Loucy (cell line): ENCODE data around the gene DCK.
A peak's percentile ranks its signal among the peaks of the same experiment; 100 is the strongest.
"Not testable (repeated sequence)": the region's sequence is repeated elsewhere in the genome, so short reads cannot be mapped to it uniquely, and the experiment has no call there.

Source experiments
- H2AFZ ChIP-seq: fragments of 200-600 bp; sonication (generic); 2 replicates; pipeline ENCODE4 v1.6.0; 2016; ENCODE audit warnings: antibody characterized with exemption, mild to moderate bottlenecking, low read length, moderate library complexity
- H3F3A ChIP-seq: fragments of 200-600 bp; 2 replicates; pipeline ENCODE4 v1.6.0; 2016; ENCODE audit warnings: antibody characterized with exemption, low read depth, mild to moderate bottlenecking
- H3K27me3 ChIP-seq: fragments of 200-600 bp; sonication (generic); 2 replicates; pipeline ENCODE4 v1.6.1; 2014; ENCODE audit warnings: low read length, mild to moderate bottlenecking; ENCODE audit not compliant: insufficient read depth, poor library complexity, severe bottlenecking
- H3K36me3 ChIP-seq: fragments of 200-600 bp; sonication (generic); 2 replicates; pipeline ENCODE4 v1.6.1; 2016; ENCODE audit warnings: low read length; ENCODE audit not compliant: insufficient read depth
- H3K4me1 ChIP-seq: fragments of 200-600 bp; sonication (generic); 2 replicates; pipeline ENCODE4 v1.5.1; 2014; ENCODE audit warnings: low read length, mild to moderate bottlenecking; ENCODE audit not compliant: insufficient read depth, poor library complexity, severe bottlenecking
- H3K4me2 ChIP-seq: fragments of 200-600 bp; sonication (generic); 2 replicates; pipeline ENCODE4 v1.6.0; 2014; ENCODE audit warnings: antibody characterized with exemption, low read length, low read depth, mild to moderate bottlenecking; ENCODE audit not compliant: poor library complexity, severe bottlenecking
- H3K4me3 ChIP-seq: fragments of 200-600 bp; sonication (generic); 2 replicates; pipeline ENCODE4 v1.5.1; 2014; ENCODE audit warnings: low read length, mild to moderate bottlenecking, mixed read lengths; ENCODE audit not compliant: poor library complexity, severe bottlenecking
- H3K79me2 ChIP-seq: fragments of 200-600 bp; sonication (generic); 2 replicates; pipeline ENCODE4 v1.6.1; 2014; ENCODE audit warnings: low read length; ENCODE audit not compliant: insufficient read depth
- H3K9ac ChIP-seq: fragments of 200-600 bp; sonication (generic); 2 replicates; pipeline ENCODE4 v1.6.0; 2014; ENCODE audit warnings: mild to moderate bottlenecking, low read depth, low read length, moderate library complexity; ENCODE audit not compliant: poor library complexity, severe bottlenecking
- H3K9me2 ChIP-seq: fragments of 200-600 bp; sonication (generic); replicated peaks from 2 replicates; pipeline ENCODE4 v1.6.1; 2016; ENCODE audit warnings: low read depth, low read length, mixed read lengths
- H3K9me3 ChIP-seq: fragments of 200-600 bp; sonication (generic); 2 replicates; pipeline ENCODE4 v1.6.1; 2014; ENCODE audit warnings: mild to moderate bottlenecking, antibody characterized with exemption, low read length, low read depth; ENCODE audit not compliant: insufficient read depth
- H4K20me1 ChIP-seq: fragments of 200-600 bp; sonication (generic); 2 replicates; pipeline ENCODE4 v1.6.0; 2014; ENCODE audit warnings: antibody characterized with exemption, low read length, mild to moderate bottlenecking; ENCODE audit not compliant: insufficient read depth, poor library complexity, severe bottlenecking
- CTCF ChIP-seq: fragments of 200-600 bp; sonication (generic); conservative IDR thresholded peaks from 2 replicates; pipeline ENCODE4 v1.5.1; 2014; ENCODE audit warnings: mild to moderate bottlenecking, antibody characterized with exemption, low read length
- EZH2phosphoT487 ChIP-seq: fragments of 200-600 bp; IDR thresholded peaks from 2 replicates; pipeline ENCODE4 v1.6.1; 2018; ENCODE audit warnings: antibody characterized with exemption, mild to moderate bottlenecking, moderate library complexity, borderline replicate concordance

DCK gene

GRCh38 chr4:70996018-70996360 lies 2.5 kb downstream of the DCK start:
- Histone ChIP-seq H3K4me1 (peaks cover 51% of the 10 kb centered on the region), H4K20me1 (peaks cover 45% of the 10 kb centered on the region), H3K9ac (peak overlapping the region; percentile 97), H3K36me3 (peaks cover 20% of the 10 kb centered on the region; the same call in 1 of the 2 replicates), H3K79me2 (peaks cover 75% of the 10 kb centered on the region), H3F3A (no peaks in the 10 kb centered on the region), H3K9me2 (no peaks in the 10 kb centered on the region), H3K4me3 (peak overlapping the region; percentile 89), H3K27me3 (peaks cover 9% of the 10 kb centered on the region), H2AFZ (no peak overlapping the region), H3K9me3 (no peaks in the 10 kb centered on the region; the same call in 1 of the 2 replicates), H3K4me2 (peak overlapping the region; percentile 79)
- TF ChIP-seq CTCF (no peak), EZH2phosphoT487 (no peak)

- Histone ChIP-seq H3K4me1 (peaks cover 45% of the 10 kb centered on the region), H3K9me2 (no peaks in the 10 kb centered on the region), H3K9ac (peak overlapping the region; percentile 97), H3K4me2 (peak overlapping the region; percentile 79), H3K4me3 (peak overlapping the region; percentile 89), H3K79me2 (peaks cover 85% of the 10 kb centered on the region), H3F3A (no peaks in the 10 kb centered on the region), H3K27me3 (peaks cover 9% of the 10 kb centered on the region), H3K36me3 (peaks cover 20% of the 10 kb centered on the region; the same call in 1 of the 2 replicates), H3K9me3 (no peaks in the 10 kb centered on the region; the same call in 1 of the 2 replicates), H4K20me1 (peaks cover 46% of the 10 kb centered on the region), H2AFZ (no peak overlapping the region)
- TF ChIP-seq EZH2phosphoT487 (no peak), CTCF (no peak)
Measured at GRCh38 chr4:70997036-70997435, 3.6 kb downstream of the DCK start.

GRCh38 chr4:70997546-70997945 lies 4.1 kb downstream of the DCK start:
- Histone ChIP-seq H3K4me2 (peak overlapping the region; percentile 79), H3K9me3 (no peaks in the 10 kb centered on the region; the same call in 1 of the 2 replicates), H3K9ac (peak overlapping the region; percentile 97), H3K79me2 (peaks cover 90% of the 10 kb centered on the region), H4K20me1 (peaks cover 46% of the 10 kb centered on the region), H3K9me2 (no peaks in the 10 kb centered on the region), H3K27me3 (peaks cover 9% of the 10 kb centered on the region), H2AFZ (no peak overlapping the region), H3F3A (no peaks in the 10 kb centered on the region), H3K4me3 (peak overlapping the region; percentile 89), H3K4me1 (peaks cover 41% of the 10 kb centered on the region), H3K36me3 (peaks cover 20% of the 10 kb centered on the region; the same call in 1 of the 2 replicates)
- no peak for TF ChIP-seq EZH2phosphoT487
- no peak for TF ChIP-seq CTCF

GRCh38 chr4:70999639-71000038 lies 6.2 kb downstream of the DCK start:
- not testable (repeated sequence) for H3K27me3 ChIP-seq
- Histone ChIP-seq H3K36me3 (peaks cover 20% of the 10 kb centered on the region; the same call in 1 of the 2 replicates), H3K79me2 (peaks cover 100% of the 10 kb centered on the region)

GRCh38 chr4:71001363-71001762 lies 7.9 kb downstream of the DCK start:
- not testable (repeated sequence) for H2AFZ ChIP-seq, H3K9ac ChIP-seq, H3K9me2 ChIP-seq, H3F3A ChIP-seq, H3K27me3 ChIP-seq, H3K9me3 ChIP-seq
- H3K79me2 ChIP-seq = peaks cover 100% of the 10 kb centered on the region
- H3K4me2 ChIP-seq = peak overlapping the region; percentile 55
- H3K4me1 ChIP-seq = peaks cover 36% of the 10 kb centered on the region
- H4K20me1 ChIP-seq = peaks cover 53% of the 10 kb centered on the region
- peaks cover 23% of the 10 kb centered on the region; the same call in 1 of the 2 replicates for H3K36me3 ChIP-seq
- H3K4me3 ChIP-seq = peak overlapping the region; percentile 51

More at GRCh38 chr4:70999639-71000038, 6.2 kb downstream of the DCK start:
- H3K4me3 ChIP-seq, H3K9me3 ChIP-seq, H3K9ac ChIP-seq, H3K4me2 ChIP-seq, H3K9me2 ChIP-seq, H2AFZ ChIP-seq, H3F3A ChIP-seq: not testable (repeated sequence)
- Histone ChIP-seq H4K20me1 (peaks cover 60% of the 10 kb centered on the region), H3K4me1 (peaks cover 48% of the 10 kb centered on the region)
